ENCODE results near the gene RIN3. TPM values are rescaled to one million over a fixed set of nuclear protein-coding genes. Genes with fewer than 3 reads are reported as not detected.
A peak's percentile ranks its signal among the peaks of the same experiment; 100 is the strongest.

Gene RIN3
- total RNA-seq, 4 donors from 2014 or later: 3.0 to 8.7 (median 7.5) TPM

GRCh38 chr14:92489394-92490238 lies 24.0 kb upstream of the RIN3 start:
- intact Hi-C loops (cut with DNase I; ENCODE audit: low total_unique reads): no loop called here
- WGBS, 2 donors: 71 to 81% methylated on average over 21 of the region's 21 CpGs
- H3K4me3 ChIP-seq (ENCODE audit: low read depth, poor library complexity, severe bottlenecking): no peak overlapping the region
- peak in 1 of 2 donors; percentile 79 for DNase-seq (ENCODE audit: low spot score in 2 of 2)
- TF ChIP-seq POLR2A (IDR thresholded peaks at IDR 0.05) (no peak), CTCF (IDR thresholded peaks at IDR 0.05) (no peak)

- intact Hi-C loops (cut with DNase I; ENCODE audit: low total_unique reads): no loop called here
- DNase-seq (ENCODE audit: low spot score in 2 of 2): peak in 1 of 2 donors; percentile 77
- TF ChIP-seq POLR2A (IDR thresholded peaks at IDR 0.05) (no peak), CTCF (IDR thresholded peaks at IDR 0.05) (no peak)
- H3K4me3 ChIP-seq (ENCODE audit: low read depth, poor library complexity, severe bottlenecking): no peak overlapping the region
- WGBS, 2 donors: 72 to 84% methylated on average over 17 of the region's 17 CpGs
These were observed 23.2 kb upstream of the RIN3 start for GRCh38 chr14:92490239-92490959.

- WGBS, 2 donors: 84 to 85% methylated on average over 8 of the region's 8 CpGs
- TF ChIP-seq CTCF (IDR thresholded peaks at IDR 0.05): no peak
- no peak for TF ChIP-seq POLR2A (IDR thresholded peaks at IDR 0.05)
- H3K4me3 ChIP-seq (ENCODE audit: low read depth, poor library complexity, severe bottlenecking): no peak overlapping the region
- intact Hi-C loops (cut with DNase I; ENCODE audit: low total_unique reads): no loop called here
- DNase-seq (ENCODE audit: low spot score in 2 of 2): peak in 1 of 2 donors; percentile 79
These were observed 21.8 kb upstream of the RIN3 start for GRCh38 chr14:92491782-92492181.

GRCh38 chr14:92492258-92492657 lies 21.3 kb upstream of the RIN3 start:
- intact Hi-C loops (cut with DNase I; ENCODE audit: low total_unique reads): no loop called here
- no peak for TF ChIP-seq POLR2A (IDR thresholded peaks at IDR 0.05)
- no peak for TF ChIP-seq CTCF (IDR thresholded peaks at IDR 0.05)
- DNase-seq (ENCODE audit: low spot score in 2 of 2): peak; percentile 38 to 79
- WGBS, 2 donors: 55 to 63% methylated on average over 10 of the region's 10 CpGs
- no peak overlapping the region for H3K4me3 ChIP-seq (ENCODE audit: low read depth, poor library complexity, severe bottlenecking)

- TF ChIP-seq CTCF (IDR thresholded peaks at IDR 0.05) (no peak), POLR2A (IDR thresholded peaks at IDR 0.05) (no peak)
- peak in 1 of 2 donors; percentile 37 for DNase-seq (ENCODE audit: low spot score in 2 of 2)
- 87 to 92% methylated on average over 10 of the region's 10 CpGs for WGBS, 2 donors
- no peak overlapping the region for H3K4me3 ChIP-seq (ENCODE audit: low read depth, poor library complexity, severe bottlenecking)
- intact Hi-C loops (cut with DNase I; ENCODE audit: low total_unique reads): no loop called here
These were observed 20.6 kb upstream of the RIN3 start for GRCh38 chr14:92493024-92493423.
